Stimulated activated CD8-positive, alpha-beta memory T cell treated with anti-CD3 and anti-CD28 coated beads, Interleukin-12 subunit alpha, Interleukin-12 subunit beta, amount 100 ng/mL, for 24 hours (primary cell): Measurements from ENCODE around the gene GSG1L2.

Source experiments
- DNase-seq: peaks from one replicate; pipeline ENCODE4 v3.0.0-alpha.2; 2020; ENCODE audit errors: extremely low read depth

Gene GSG1L2

GRCh38 chr17:9821921-9822320 is at the start of gene GSG1L2:
GSG1L2 (minus strand) TSS chr17:9822079; CDS start chr17:9822071, 8 bp downstream.
- no peak for DNase-seq

GRCh38 chr17:9868552-9868951 is 46.7 kb upstream of the GSG1L2 start:
- no peak for DNase-seq

GRCh38 chr17:9865586-9865985 is 43.7 kb upstream of the GSG1L2 start:
- DNase-seq = no peak

GRCh38 chr17:9862949-9863348 is 41.1 kb upstream of the GSG1L2 start:
- DNase-seq = no peak

GRCh38 chr17:9862220-9862619 is 40.3 kb upstream of the GSG1L2 start:
- DNase-seq = no peak

GRCh38 chr17:9860851-9861250 is 39.0 kb upstream of the GSG1L2 start:
- DNase-seq = no peak

DNA sequence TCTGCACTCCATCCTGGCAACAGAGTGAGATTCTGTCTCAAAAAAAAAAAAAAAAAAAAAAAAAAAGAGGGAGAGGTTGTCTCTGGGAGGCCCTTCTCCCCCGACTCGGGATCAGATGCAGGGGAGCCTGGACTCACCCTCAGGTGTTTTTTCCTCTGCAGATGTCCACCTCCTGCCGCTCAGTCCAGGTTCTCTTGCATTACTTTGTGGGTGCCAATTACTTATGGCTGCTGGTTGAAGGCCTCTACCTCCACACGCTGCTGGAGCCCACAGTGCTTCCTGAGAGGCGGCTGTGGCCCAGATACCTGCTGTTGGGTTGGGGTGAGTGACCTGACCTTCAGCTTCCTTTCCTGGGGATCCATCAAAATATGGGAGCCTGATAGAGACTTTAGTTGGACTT is 37.9 kb upstream of the GSG1L2 start:
- DNase-seq = no peak

- no peak for DNase-seq
These were observed 33.2 kb upstream of the GSG1L2 start for GRCh38 chr17:9855036-9855435.

- DNase-seq = no peak
These were observed 32.4 kb upstream of the GSG1L2 start for GRCh38 chr17:9854255-9854654.

DNA sequence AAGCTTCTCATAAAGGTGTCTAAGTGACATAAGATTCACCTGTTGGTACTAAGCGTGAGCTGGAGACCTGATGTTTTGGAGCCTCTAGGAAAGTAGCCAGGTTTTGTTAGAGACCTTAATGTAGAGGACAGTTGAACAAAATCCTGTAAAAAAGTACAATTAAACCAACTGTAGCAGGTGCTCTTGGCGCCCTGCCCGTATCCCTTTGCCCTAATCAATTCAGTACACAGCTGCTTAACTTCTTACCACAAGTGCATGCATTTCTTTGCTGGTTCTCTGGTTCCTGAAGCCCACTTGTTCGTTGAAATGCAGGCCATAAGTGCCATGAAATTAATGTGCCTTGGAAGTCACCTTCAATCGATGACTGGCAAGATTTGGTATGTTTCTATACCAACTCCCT is 28.3 kb upstream of the GSG1L2 start:
- DNase-seq = no peak

DNA sequence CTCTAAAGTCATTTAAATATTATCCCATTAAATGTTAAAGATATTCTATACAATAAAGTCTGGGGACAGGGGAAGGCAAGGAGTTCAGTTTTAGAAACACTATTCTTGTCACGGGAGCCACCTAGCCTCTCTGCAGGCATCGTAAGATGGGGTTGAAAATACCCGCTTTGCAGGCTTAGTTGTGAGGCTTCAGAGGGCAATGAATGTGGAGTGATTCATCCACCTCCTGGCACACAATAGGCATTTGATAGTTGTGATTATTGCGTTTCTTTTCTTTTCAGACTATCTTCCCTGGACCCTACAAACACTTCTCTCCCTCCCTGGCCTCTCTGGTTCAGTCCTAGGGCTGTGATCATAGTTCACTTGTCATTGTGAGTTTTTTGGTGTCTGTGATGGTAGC is 23.4 kb upstream of the GSG1L2 start:
- no peak for DNase-seq

- DNase-seq = no peak
These were observed 22.3 kb upstream of the GSG1L2 start for GRCh38 chr17:9844153-9844552.

- DNase-seq = no peak
These were observed 21.5 kb upstream of the GSG1L2 start for GRCh38 chr17:9843152-9844010.

DNA sequence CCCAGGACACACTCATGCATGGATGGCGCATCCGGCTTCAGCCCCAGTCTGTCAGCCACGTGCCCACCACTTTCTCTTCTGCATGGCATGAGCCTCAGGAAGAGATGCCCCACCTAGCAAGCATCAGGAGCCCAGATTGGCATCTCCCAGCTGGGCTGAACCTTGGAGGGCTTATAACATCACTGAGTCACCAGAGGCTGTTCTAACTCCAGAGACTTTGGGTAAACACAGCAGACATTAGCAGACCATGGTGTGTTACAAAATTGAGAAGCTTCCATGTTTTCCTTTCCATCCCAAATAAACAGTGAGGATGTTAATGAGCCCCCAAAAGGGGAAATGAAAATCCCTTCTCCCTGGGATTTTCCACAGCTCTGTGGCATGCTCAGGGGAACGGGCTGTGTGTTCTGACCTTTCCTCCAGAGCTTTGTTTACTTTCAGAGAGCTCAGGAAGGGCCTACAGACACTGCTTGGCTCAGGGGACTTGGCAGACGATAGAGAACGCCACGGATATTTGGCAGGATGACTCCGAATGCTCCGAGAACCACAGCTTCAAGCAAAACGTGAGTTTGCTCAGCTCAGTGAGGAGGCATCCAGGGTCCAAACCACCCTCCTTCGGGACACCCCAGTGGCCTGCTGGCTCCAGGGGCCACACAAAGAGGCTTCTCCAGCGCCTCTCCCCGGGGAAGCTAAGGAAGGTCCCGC is 20.3 kb upstream of the GSG1L2 start:
- no peak for DNase-seq

DNA sequence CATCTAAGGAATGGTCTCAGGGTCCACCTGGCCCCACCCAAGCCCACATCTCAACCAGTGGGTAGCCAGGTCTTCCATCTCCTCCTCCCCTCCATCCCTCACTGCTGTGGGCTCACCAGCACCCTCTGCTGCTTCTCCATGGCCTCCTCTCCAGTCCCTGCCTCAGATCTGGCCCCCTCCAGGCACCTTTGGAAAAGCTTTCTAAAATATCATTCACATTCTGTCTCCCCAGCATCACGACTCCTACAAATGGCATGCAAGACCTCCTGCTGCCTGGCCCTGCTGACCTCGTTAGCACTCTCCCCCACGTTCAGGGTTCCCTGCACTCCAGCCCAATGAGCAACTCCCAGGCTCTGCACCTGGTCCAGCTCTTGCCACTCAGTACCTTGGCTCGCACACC is 17.6 kb upstream of the GSG1L2 start:
- no peak for DNase-seq

DNA sequence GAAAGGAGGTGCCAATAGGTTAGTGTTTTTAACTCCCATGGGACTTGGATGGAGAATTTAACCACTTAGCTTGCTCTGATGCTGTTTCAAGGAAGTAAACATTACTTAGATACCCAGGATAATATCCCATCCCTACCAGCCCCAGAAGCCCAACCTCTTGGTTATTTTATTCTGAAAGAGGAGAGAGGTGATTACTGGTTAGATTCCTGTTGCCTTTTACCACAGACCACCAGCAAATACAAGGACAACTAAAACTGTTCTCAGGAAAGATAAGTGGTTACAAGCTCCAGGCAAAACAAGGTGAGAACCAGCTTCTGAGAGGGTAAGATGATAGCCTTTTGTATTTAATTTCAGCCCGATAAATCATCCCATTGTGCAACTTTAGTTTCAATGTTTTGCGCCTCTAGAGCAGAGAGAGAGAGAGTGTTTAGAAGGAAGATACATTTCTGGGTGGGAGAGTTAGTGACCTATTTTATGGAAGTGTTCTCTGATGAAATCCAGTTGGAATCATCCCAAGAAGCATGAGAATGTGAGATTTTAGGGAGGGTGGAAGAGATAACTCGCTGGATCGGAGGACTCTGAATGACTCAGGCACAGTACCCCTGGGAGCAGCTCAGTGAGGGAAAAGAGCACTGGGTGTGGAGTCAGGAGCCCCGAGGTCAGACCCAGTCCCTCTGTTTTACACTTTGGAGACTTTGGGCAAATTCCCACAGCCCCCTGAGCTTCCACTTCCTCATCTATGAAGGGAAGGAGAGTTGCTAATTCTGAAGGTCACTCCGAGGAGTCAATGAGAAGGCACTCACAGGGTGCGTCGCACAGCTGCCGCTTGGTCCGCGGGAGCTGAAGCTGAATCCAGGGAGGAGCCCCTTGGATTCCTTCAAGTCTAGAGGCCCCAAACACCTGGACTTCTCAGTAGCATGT is 15.9 kb upstream of the GSG1L2 start:
- DNase-seq = no peak

DNA sequence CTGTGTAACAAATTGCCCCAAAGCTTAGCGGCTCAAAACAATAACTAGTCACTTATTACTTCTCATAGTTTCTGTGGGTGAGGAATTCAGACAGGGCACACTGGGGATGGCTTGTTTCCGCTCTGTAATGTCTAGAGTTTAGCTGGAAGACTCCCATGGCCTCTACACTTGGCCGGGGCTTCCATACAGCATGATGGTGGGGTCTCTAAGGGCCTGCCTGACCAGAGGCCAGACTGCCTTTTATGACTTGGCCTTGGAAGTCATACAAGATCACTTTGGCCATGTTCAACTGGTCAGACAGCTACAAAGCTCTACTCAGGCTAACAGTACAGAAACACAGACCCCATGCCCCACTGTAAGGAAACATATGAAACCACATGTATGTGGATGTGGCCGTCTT is 12.0 kb upstream of the GSG1L2 start:
- DNase-seq = no peak

DNA sequence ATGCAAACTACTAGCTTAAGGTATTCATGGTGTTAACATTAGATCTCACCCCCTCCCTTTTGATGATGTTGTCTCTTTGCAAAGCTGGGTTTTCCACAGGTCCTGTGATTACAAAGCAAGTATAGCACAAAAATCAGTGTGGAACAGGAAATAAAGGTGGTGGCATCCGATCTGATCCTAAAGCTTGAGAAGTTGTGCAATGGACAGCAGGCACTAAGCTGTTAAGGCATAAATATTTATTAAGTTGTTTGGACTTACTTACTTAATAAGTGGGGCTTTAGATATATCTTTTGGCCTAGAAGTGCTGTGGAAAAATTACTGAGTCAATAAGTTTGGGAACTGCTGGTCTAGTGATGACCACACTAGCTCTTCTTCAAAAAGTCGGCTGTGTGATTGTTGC is 8.8 kb upstream of the GSG1L2 start:
- DNase-seq = no peak

- no peak for DNase-seq
These were observed 7.5 kb upstream of the GSG1L2 start for GRCh38 chr17:9829343-9829742.

- no peak for DNase-seq
These were observed 6.7 kb upstream of the GSG1L2 start for GRCh38 chr17:9828296-9829295.

GRCh38 chr17:9825641-9826150 is 3.8 kb upstream of the GSG1L2 start, which contains the start of gene GLP2R:
GLP2R (plus strand) TSS chr17:9825924; CDS start chr17:9826064, 140 bp downstream.
- no peak for DNase-seq
